H1 (cell line): ENCODE measurements around the gene HOXA6. TPM values are rescaled to one million over a fixed set of nuclear protein-coding genes. Genes with fewer than 3 reads are reported as not detected.

Experiments
- ASH2L ChIP-seq: fragments of 200-600, 300-600 bp; sonication (generic); IDR thresholded peaks from one replicate; pipeline ENCODE4 v1.7.1; 2017; ENCODE audit warnings: low read length
- CREB1 ChIP-seq: IDR thresholded peaks from 2 replicates; pipeline ENCODE4 v1.6.1; 2012; ENCODE audit warnings: inconsistent platforms
- CTCF ChIP-seq, 3 experiments: IDR thresholded peaks; 1 replicate in 2 of 3; 2 replicates in 1 of 3; pipeline versions ENCODE4 v1.5.1 to v1.6.1; 2011; ENCODE audit warnings: low read length in 3 of 3, mild to moderate bottlenecking in 3 of 3, inconsistent platforms in 2 of 3, low read depth in 1 of 3, moderate library complexity in 1 of 3; ENCODE audit not compliant: insufficient read depth in 1 of 3; ENCODE audit errors: control extremely low read depth in 1 of 3
- EZH2 ChIP-seq: fragments of 200-600 bp; sonication (generic); IDR thresholded peaks from 2 replicates; pipeline ENCODE4 v1.7.1; 2012; ENCODE audit warnings: low read depth, mild to moderate bottlenecking, moderate library complexity, low read length, inconsistent platforms; ENCODE audit not compliant: severe bottlenecking
- JUN ChIP-seq: IDR thresholded peaks from 2 replicates; pipeline ENCODE4 v1.6.1; 2011; ENCODE audit warnings: low read depth, mild to moderate bottlenecking, improper control_type of control experiment, low read length
- RFX5 ChIP-seq: IDR thresholded peaks from 2 replicates; pipeline ENCODE4 v1.6.1; 2011; ENCODE audit warnings: low read depth, low read length, improper control_type of control experiment, borderline replicate concordance
- RNF2 ChIP-seq: fragments of 200-900, 300-1000 bp; sonication (generic); IDR thresholded peaks from 2 replicates; pipeline ENCODE4 v1.7.1; 2016; ENCODE audit warnings: borderline replicate concordance, low read depth, mild to moderate bottlenecking, antibody characterized with exemption, low read length; ENCODE audit not compliant: poor library complexity, severe bottlenecking; ENCODE audit errors: missing control alignments
- SAP30 ChIP-seq: fragments of 300-600 bp; sonication (generic); IDR thresholded peaks from 2 replicates; pipeline ENCODE4 v1.7.1; 2012; ENCODE audit warnings: low read length, moderate library complexity, mild to moderate bottlenecking, inconsistent platforms; ENCODE audit not compliant: insufficient read depth, insufficient replicate concordance
- TEAD4 ChIP-seq: IDR thresholded peaks from 2 replicates; pipeline ENCODE4 v1.6.1; 2012; ENCODE audit warnings: low read depth, low read length, inconsistent platforms, mixed read lengths
- USF2 ChIP-seq: IDR thresholded peaks from 2 replicates; pipeline ENCODE4 v1.6.1; 2011; ENCODE audit warnings: low read length, improper control_type of control experiment
- polyA plus RNA-seq, 7 experiments: library from polyadenylated mRNA; depleted of rRNA in 3 of 7; stranded (reverse) in 5 of 7; unstranded in 2 of 7; fragments of >200 nt in 5 of 7; fragments of 200-250 nt in 2 of 7; gene quantifications; 1 replicate in 5 of 7; 2 replicates in 1 of 7; 4 replicates in 1 of 7; pipeline versions ENCODE4 v1.2.1 to v1.2.3, GENCODE V29; 2011 to 2013; ENCODE audit warnings: missing spikeins in 2 of 7, mixed read lengths in 2 of 7
- total RNA-seq: library from RNA; stranded (reverse); fragmentation: NEBNext Ultra II Directional; extraction: Animal tissue kit (Norgen Biotek cat#: 25700); gene quantifications from 2 replicates; pipeline ENCODE4 v1.2.1, GENCODE V29; 2021

HOXA6 gene
- total and polyA plus RNA-seq, 2 of the 8 experiments (the other 6 are each of a cell fraction or from before 2014, with no cell fraction given): not detected

GRCh38 chr7:27147199-27148030 lies at the start of gene HOXA6 (continued):
- TF ChIP-seq CTCF (IDR thresholded peaks at IDR 0.05; ENCODE audit: control extremely low read depth in 1 of 3, insufficient read depth in 1 of 3, low read depth in 1 of 3, low read length in 3 of 3): no peak
- no peak for TF ChIP-seq JUN
- no peak for TF ChIP-seq TEAD4
- TF ChIP-seq RNF2: peak; percentile 62
- TF ChIP-seq ASH2L: no peak
- peak; percentile 46; the same call in 1 of the 2 replicates for TF ChIP-seq USF2
- no peak for TF ChIP-seq RFX5
- TF ChIP-seq SAP30: no peak
- 0 out of 2 replicates have a peak, but pooled peaks have one; percentile 5 for TF ChIP-seq CREB1
- peak; percentile 92 for TF ChIP-seq EZH2
